Stimulated activated CD4-positive, alpha-beta T cell treated with anti-CD3 and anti-CD28 coated beads, TNF-alpha, amount 100 ng/mL, for 4 hours (primary cell): ENCODE data around the gene AK4.
"Not testable (repeated sequence)": the region's sequence is repeated elsewhere in the genome, so short reads cannot be mapped to it uniquely, and the experiment has no call there.

Experiments
- DNase-seq, 3 experiments: peaks; one replicate each; pipeline ENCODE4 v3.0.0-alpha.2; 2020; ENCODE audit warnings: low read depth in 3 of 3

Gene AK4

DNA sequence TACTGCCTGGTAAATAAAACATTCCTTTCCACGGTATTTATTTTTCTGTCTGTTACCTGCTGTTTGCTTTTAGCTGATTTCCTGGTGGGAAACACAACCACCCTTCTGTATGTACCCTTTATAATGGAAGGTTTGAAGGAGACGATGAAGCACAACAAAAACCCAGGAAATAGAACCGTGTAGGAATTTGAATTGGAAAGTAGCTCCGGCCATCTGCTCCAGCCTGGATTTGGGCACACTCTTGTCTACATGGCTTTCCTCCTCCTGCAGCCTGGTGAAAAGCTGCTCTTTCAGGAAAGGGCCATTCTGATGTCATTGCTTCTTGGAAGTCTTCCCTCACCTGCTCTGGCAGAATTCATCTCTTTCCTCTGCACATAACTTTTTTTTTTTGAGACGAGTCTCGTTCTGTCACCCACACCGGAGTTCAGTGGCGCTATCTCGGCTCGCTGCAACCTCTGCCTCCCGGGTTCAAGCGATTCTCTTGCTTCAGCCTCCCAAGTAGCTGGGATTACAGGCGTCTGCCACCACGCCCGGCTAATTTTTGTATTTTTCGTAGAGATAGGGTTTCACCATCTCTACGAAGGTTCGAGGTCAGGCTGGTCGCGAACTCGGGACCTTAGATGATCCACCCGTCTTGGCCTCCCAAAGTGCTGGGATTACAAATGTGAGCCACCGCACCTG lies 2.7 kb downstream of the AK4 start:
- DNase-seq, result no peak

DNA sequence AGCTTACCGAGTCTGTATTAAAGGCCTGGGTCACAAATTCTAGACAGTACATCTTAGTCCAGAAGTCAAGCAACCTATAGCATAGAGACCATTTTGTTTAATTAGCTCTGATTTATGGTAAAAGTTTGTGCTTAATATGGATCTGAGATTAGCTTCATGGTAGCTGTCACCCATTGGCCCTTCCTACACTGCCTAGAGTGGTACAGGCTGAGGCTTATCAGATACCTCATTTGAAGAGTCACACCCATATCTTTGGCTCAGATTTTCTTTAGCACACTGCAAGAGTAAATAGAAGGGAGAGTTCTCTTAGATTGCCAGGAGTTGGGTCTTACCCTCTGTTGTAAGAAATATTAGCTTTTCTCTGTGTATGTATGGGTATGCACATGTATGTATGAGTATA lies 3.6 kb downstream of the AK4 start:
- DNase-seq, result no peak

DNA sequence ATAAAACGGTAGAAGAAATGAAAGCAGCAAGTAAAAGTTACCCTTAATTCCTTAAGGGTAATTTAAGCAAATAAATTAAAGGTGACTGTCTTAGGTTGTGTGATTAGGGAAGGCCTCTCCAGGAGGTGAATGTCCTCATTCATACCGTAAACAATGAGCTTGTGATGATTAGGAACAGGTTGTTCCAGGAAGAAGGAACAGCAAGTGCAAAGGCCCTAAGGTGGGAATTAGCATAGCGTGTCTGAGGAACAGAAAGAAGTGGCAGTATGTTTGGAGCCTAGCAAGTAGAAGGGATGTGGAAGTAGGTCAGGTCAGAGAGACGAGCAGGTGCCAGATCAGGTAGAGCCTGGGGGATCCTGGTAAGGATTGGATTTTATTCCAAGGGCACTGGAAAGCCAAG lies 5.6 kb downstream of the AK4 start:
- DNase-seq, result no peak

DNA sequence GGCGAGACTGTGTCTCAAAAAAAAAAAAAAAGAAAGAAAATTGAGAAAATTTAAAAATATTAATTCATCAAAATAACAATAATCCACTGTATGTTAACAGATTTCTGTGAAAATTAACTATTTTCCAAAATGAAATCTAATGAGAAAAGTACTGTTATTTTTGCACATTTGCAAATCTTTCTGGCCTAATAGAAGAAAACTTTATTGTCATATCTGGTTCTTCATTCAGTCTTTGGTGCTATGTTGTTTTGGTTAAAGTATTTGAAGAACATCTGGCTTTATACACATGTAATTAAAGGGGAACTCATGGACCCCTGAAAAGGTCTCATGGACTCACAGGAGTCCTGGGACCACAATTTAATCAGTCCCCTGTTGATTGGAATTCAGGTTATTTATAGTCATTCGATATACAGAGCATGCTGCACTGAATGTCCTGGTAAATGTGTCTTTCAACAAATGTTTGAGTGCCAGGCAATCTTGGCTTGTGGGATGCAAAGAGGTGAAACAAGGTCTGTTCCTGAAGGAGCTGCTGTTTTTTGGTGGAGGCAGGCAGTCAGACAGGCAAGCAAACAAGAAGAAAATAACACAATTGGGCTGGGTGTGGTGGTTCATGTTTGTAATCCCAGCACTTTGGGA lies 9.0 kb downstream of the AK4 start:
- DNase-seq, result no peak

DNA sequence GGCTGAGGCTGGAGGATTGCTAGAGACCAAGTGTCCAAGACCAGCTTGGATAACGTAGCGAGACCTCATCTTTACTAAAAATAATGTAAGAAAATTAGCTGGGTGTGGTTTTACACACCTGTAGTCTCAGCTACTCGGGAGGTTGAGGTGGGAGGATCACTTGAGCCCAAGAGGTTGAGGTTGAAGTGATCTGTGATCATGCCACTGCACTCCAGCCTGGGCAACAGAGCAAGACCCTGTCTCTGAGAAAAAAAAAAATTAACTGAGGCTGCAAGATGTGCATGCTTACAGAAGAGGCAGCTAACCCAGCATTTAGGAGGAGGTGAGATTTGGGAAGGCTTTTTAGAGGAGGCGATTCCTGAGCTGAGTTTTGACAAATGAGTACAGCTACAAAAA lies 9.5 kb downstream of the AK4 start:
- DNase-seq, result no peak

DNA sequence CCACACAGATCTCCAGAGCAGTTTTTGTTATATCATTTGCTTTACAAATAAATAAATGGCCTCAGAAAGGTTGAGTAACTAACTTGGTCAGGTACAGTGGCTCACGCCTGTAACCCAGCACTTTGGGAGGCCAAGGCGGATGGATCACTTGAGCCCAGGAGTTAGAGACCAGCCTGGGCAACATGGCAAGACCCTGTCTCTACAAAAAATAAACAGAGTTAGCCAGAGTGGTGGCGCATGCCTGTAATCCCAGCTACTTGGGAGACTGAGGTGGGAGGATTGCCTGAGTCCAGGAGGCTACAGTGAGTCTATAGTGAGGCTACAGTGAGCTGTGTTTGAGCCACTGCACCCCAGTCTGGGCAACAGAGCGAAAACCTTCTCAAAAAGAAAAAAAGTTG lies 11.3 kb downstream of the AK4 start:
- DNase-seq, result not testable (repeated sequence)

DNA sequence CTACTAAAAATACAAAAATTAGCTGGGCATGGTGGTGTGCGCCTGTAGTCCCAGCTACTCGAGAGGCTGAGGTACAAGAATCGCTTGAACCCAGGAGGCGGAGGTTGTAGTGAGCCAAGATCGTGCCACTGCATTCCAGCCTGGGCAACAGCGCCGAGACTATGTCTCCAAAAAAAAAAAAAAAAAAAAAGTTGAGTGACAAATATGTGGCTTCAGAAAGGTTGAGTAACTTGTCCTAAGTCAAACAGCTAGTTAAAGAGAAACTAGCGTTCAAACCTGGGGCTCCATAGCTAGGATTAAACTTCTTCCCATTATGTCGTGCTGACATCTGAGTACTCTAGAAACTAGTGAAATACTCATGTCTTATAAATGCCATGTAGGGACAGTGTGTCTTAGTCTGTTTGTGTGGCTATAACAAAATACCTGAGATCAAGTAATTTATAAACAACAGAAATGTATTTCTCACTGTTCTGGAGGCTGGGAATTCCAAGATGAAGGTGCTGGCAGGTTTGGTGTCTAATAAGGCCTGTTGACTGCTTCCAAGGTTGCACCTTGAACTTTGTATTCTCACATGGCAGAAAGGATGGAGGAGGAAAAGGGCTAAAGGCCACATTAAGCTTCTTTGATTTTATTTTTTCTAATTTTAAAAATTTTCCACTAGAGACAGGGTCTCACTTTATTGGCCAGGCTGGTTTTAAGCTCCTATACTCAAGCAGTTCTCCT lies 12.0 kb downstream of the AK4 start:
- no peak for DNase-seq

DNA sequence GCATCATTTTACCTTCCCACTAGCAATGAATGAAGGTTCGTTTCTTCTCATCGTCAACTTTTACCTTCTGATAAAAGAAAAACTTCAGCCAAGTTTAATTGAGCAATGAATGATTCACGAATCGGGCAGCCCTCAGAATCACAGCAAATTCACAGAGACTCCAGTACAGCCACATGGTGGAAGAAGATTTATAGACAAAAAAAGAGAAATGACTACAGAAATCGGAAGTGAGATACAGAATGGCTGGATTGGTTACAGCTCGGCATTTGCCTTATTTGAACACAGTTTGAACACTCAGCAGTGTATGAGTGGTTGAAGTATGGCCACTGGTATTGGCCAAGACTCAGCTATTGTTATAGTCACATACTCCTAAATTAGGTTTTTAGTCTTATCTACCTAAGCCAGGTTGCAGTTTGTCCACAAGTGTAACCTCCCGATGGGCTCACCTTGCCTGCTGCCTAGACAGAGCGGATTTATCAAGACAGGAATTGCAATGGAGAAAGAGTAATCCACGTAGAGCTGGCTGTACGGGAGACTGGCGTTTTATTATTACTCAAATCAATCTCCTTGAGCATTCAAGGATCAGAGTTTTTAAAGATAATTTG lies 15.3 kb downstream of the AK4 start:
- no peak for DNase-seq

DNA sequence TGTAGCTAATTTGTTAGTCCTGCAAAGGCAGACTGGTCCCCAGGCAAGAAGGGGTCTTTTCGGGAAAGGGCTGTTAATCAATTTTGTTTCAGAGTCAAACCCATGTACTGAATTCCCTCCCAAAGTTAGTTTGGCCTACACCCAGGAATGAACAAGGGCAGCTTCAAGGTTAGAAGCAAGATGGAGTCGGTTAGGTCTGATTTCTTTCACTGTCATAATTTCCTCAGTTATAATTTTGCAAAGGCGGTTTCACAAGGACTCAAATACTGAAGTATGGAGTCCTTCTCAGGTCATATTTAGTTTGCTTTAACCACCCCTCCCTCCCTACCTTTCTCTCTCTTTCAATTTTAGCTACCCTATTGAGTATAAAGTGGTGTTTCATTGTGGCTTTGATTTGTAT lies 16.1 kb downstream of the AK4 start:
- DNase-seq, result not testable (repeated sequence)

DNA sequence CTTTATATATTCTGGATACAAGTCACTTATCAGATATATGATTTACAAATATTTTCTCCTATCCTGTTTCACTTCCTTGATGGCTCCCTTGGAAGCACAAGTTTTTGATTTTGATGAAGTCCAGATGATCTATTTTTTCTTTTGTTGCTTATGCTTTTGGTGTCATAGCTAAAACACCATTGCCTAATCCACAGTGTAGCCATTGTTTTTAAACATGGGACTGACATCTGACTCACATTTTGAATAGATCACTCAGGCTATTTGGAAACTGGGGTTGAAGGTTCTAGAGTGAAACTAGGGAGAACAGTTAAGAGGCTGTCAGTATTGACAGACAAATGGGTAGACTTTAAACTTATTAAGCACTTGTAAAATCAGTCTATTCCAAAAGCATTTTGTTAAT lies 16.6 kb downstream of the AK4 start:
- DNase-seq, result no peak

DNA sequence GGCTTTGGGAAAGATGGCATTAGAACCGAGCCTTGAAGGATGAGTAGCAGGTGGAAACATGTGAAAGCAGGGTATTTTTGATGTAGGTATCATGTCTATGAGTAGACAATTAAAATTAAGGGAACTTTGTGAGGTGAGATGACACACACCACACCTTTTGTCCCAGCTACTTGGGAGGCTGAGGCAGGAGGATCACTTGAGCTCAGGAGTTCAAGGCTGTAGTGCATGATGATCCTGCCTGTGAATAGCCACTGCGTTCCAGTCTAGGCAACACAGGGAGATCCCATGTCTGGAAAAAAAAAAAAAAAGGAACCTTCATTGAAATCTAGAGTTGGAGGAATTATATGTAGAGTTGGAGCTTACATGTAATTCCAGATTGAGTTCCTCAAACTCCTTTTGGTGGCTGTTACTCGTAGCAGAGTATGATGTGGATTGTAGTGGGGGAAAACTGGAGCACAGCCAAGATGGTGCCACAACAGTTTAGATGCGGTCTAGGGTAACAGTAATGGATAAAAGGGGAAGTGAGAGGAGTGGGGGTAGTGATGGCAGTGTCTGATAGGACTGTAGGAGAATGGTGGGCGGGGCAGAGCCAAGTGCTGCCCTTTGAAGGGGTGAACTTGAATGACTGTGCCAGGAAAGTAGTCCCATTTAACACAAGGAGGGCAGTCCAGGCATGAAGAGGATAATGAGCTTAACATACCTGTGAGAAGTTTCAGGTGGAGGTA lies 17.4 kb downstream of the AK4 start:
- DNase-seq, result no peak

DNA sequence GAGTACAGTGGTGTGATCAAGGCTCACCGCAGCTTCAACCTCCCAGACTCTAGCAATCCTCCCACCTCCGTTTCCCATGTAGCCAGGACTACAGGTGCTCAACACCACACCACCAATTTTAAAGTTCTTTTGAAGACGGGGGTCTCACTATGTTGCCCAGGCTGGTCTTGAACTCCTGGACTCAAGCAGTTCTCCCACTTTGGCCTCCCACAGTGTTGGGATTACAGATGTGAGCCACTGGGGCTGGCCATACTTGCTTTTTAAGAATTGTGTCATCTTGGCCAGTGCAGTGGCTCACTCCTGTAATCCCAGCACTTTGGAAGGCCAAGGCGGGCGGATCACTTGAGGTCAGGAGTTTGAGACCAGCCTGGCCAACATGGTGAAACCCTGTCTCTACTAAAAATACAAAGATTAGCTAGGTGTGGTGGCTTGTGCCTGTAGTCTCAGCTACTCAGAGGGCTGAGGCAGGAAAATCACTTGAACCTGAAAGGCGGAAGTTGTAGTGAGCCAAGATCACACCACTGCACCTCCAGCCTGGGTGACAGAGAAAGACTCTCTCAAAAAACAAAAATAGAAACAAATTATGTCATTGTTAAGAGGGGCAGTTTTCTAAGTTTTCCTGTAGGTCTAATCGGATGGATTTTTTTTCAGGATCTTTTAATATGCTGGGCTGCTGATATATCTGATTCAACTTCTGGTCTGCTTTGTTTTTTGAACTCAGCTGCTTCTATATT lies 18.7 kb downstream of the AK4 start:
- no peak for DNase-seq

DNA sequence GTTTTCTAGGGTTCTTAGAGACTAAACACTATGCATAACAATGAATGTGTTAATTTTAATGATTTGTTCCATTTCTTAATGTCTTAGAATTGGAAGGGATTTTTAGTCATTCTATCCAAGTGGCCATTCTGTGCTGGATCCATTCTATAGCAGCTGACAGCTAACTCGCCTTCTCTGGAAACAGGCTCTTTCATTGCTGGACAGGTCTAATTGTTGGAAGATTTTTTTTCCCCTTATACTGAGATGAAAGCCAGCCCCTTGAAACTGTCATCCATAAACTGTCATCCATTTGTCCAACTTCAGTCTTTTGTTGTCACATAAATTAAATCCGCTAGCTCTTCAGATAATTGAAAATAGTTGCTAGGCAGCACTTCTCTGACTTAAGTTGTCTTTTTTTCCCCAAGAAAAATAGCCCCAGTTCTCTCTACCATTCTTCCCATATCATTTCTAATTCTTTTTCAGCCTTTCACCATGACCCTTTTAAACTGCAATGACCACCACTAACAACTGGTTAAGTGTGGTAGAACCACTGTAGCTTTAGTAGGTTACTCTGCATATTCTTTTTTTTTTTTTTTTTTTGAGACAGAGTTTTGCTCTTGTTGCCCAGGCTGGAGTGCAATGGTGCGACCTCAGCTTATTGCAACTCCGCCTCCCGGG lies 19.7 kb downstream of the AK4 start:
- no peak for DNase-seq

DNA sequence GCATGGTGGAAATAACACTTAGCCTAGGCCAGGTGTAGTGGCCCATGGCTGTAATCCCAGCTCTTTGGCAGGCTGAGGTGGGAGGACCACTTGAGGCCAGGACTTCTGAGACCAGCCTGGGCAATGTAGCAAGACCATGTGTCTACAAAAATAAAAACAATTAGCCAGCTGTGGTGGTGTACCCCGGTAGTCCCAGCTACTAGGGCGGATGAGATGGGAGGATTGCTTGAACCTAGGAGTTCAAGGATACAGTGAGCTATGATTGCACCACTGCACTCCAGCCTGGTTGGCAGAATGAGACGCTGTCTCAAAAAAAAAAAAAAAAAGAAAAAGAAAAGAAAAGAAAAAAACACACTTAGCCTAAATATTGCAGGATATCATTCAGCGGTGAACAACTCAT lies 20.9 kb downstream of the AK4 start:
- no peak for DNase-seq

DNA sequence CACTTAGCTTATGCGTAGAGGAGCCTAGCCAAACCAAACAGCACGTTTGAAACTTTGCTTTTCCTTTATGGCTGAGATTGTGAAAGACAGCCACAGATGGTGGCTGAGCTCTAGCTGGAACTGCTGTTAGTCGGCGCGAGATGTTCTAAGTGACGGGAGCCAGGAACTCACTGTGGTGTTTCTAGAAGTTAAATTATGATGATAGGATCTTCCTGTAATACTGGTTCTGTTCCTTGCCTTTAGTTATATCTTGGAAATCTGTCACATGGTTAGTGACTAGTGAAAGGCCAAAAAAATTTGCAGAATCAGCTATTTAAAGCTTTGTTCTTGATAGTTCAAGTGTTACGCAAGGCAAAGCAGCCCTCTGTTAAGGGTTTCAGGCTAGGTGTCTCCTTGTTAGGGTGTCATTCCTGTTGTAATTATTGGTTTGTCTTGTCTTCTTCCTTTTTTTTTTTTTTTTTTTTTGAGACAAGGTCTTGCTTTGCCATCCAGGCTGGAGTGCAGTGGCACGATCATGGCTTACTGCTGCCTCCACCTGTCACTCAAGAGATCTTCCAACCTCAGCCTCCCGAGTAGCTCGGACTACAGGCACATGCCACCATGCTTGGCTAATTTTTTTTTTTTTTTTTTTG lies 22.6 kb downstream of the AK4 start:
- no peak for DNase-seq

DNA sequence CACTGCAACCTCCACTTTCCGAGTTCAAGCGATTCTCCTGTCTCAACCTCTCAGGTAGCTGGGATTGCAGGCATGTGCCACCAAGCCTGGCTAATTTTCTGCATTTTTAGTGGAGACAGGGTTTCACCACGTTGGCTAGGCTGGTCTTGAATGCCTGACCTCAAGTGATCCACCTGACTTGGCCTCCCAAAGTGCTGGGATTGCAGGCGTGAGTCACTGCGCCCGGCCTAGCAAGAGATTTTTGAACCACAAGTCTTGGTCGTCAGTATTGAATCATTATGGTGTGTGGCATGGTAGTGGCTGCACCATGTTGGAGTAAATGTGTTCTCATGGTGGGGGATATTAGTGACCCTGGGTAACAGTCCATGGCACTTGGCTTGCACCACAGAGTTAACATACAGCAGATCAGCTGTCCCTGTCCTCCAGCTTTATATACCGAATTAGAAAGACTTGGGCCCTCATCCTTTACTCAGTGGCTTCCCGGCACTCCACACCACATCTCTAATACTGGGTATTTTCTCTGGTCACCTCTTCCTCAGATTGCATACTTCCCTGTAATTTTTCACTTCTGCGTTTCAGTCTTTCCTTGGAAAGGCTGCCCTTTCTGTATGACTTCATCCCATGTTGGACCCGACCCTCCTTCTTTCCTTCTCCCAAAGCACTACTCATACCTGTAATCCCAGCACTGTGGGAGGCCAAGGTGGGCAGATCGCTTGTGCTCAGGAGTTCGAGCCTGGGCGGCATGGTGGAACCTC lies 25.1 kb downstream of the AK4 start:
- no peak for DNase-seq

DNA sequence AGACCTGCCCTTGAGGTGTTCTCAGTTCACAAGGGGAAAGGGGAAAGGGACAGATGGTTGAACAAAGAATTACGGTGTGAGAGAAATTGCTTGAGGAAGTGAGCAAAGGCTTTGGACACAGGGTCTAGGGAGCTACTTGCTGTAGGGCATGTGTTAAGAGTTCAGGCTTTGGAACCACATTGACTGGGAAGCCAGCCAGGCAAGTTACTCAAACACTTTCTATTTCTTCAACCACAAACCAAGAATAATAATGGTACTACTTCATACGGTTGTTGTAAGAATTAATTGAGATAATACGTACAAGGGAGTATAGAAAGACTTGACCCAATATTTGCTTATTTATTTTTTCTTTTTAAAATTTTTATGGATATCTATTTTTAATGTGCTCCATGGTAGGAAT lies 26.6 kb downstream of the AK4 start:
- DNase-seq, result no peak

DNA sequence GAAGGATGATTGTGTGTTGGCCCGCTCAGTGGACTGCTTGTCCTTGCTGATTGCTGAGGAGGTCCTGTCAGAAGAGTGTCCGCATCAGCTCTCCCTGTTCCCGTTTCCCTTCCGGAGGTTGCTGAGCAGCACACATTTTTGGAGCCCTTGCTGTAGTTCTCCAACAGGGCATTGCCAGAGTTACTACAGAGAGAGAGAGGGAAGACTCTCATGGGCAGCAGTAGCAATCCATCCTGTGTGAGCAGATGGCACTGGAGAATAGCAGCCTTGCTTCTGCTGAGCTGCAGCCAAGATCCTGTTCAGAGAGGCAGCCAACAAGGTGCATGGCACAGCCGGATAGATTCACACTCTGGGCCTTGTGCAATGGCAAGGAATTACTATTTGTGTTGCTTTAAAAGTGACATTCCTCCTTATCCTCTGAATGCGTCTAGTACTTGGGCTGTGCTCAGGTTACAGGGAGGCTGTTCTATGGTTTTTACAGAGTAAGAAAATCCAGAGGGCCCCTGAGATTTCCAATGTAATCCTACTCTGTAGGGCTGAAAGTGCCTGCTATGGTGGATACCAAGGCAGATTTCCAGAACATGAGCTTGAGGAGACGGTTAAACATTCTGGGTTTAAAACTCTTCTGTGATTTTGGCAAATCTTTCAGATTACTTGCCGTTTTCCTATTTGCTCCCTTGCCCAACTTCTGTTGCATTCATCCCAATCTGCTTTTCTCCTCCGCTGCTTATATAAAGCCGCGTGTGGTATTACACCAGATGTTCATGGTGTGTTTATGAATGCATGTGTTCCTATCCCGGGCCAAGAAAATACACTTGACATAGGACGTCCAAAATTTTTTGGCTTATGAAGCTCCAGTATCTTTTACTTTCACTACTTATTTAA lies 27.4 kb downstream of the AK4 start:
- no peak for DNase-seq

DNA sequence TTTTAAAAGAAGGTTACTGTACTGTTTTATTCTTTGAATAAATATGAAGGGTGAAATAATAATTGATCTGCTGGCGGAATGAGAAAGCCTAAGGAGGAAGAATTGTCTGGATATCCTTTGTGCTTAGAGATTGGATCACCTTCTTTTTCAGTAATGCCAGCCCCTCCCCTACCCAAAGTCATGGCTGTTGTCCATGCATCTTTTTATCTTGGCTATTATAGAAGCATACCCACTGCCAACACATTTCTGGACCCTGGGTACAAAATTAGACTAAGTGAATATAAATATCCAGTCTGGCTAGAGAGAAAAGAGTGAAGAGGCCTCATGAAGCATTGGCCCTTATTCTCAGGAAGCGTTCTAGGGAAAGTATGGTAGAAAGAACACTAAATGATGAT lies 28.1 kb downstream of the AK4 start:
- DNase-seq, result no peak
